ENCODE results near the gene CALR3.

CALR3 gene

GRCh38 chr19:16442386-16443276, 53.3 kb downstream of the CALR3 start:
- H3K4me1 Mint-ChIP-seq = peaks cover 48% of the 10 kb centered on the region
- H3K27ac Mint-ChIP-seq = no peak overlapping the region
- ATAC-seq (no peak), DNase-seq (ENCODE audit: low spot score in 2 of 2) (no peak)
- H3K9me3 Mint-ChIP-seq = no peaks in the 10 kb centered on the region
- peaks cover 50% of the 10 kb centered on the region for H3K36me3 Mint-ChIP-seq
- H3K4me3 Mint-ChIP-seq = no peak overlapping the region

DNA sequence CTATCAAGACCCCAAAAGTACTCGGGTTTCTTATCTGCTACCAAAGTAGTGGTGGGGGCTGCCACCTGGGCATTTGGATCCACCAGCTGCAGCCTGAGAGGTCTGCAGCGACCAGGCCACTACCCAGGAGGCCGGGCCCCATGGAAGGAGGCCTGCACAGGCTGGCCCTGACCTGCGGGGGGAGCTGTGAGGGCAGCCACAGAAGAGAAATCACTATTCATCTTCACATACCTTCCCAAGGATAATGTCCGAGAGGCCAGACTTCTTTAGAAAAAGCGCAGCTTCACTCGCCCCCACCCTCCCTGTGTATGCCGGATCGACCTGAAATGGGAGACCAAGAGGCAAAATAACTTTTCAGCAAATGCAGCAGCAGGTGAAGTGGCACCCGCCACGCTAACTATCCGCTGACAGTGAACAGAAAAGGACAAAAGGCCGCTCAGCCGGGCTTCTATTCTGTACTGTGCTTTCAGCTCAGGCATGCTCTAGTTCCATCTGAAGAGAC, 54.3 kb downstream of the CALR3 start:
- Mint-ChIP-seq H3K4me3 (no peak overlapping the region), H3K4me1 (peaks cover 48% of the 10 kb centered on the region), H3K27ac (no peak overlapping the region), H3K36me3 (peaks cover 52% of the 10 kb centered on the region), H3K9me3 (no peaks in the 10 kb centered on the region)
- DNase-seq (ENCODE audit: low spot score in 2 of 2) = no peak
- peak; percentile 55 for ATAC-seq

DNA sequence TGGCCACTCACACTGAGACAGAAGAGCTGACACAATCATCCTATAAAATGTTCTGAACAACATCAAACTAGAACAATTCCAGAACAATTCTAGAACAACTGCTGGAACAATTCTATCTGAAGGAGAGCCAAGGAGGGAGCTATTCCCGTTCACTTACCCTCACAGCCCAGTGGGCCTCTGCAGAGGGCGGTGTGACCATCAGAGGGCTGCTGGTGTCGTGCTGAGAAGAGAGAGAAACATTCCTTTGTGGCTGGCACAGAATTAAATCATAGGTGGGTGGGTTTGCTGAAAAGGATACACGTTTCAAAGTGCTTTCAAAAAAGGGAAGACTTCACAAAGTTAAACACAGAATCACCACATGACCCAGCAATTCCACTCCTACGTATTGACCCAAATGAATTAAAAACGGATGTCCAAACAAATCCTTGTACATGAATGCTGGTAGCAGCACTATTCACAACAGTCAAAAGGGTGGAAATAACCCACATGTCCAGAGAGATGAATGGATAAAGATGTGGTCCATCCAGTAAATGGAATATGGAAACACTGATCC, 59.1 kb downstream of the CALR3 start:
- Mint-ChIP-seq H3K4me3 (no peak overlapping the region), H3K9me3 (no peaks in the 10 kb centered on the region), H3K4me1 (peaks cover 14% of the 10 kb centered on the region), H3K36me3 (peaks cover 85% of the 10 kb centered on the region), H3K27ac (peak overlapping the region; percentile 87)
- DNase-seq (ENCODE audit: low spot score in 2 of 2) (no peak), ATAC-seq (no peak)

GRCh38 chr19:16435999-16436650, 59.8 kb downstream of the CALR3 start:
- H3K4me3 Mint-ChIP-seq = no peak overlapping the region
- H3K36me3 Mint-ChIP-seq = peaks cover 85% of the 10 kb centered on the region
- H3K4me1 Mint-ChIP-seq = peaks cover 14% of the 10 kb centered on the region
- H3K27ac Mint-ChIP-seq = peak overlapping the region; percentile 87
- DNase-seq (ENCODE audit: low spot score in 2 of 2) (no peak), ATAC-seq (peak; percentile 61)
- H3K9me3 Mint-ChIP-seq = no peaks in the 10 kb centered on the region

GRCh38 chr19:16435238-16435917, 60.6 kb downstream of the CALR3 start:
- DNase-seq (ENCODE audit: low spot score in 2 of 2) (no peak), ATAC-seq (peak; percentile 31)

DNA sequence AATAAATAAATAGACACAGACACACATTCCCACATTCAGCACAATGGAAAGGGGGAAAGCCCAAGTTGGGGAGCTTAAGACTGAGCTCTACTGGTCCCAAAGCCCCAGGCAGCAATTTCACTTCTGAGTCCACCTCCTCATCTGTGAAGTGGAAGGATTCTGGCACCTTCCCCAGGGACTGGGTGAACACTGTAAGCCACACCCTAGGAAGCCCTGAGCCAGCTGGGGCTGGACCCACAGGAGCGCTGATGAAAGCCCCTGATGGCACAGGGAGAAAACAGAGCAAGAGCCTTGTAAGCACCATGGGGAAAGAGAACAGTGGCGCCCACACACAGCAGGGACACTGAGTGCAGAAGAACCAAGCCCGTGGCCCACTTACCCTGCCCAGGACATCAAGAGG, 62.0 kb downstream of the CALR3 start:
- Mint-ChIP-seq H3K27ac (no peak overlapping the region), H3K9me3 (no peaks in the 10 kb centered on the region), H3K36me3 (peaks cover 78% of the 10 kb centered on the region), H3K4me3 (no peak overlapping the region), H3K4me1 (peaks cover 28% of the 10 kb centered on the region)
- DNase-seq (ENCODE audit: low spot score in 2 of 2) (no peak), ATAC-seq (no peak)

More at GRCh38 chr19:16435238-16435917, 60.6 kb downstream of the CALR3 start:
- H3K27ac Mint-ChIP-seq = peak overlapping the region; percentile 87
- H3K4me1 Mint-ChIP-seq = peaks cover 18% of the 10 kb centered on the region
- H3K4me3 Mint-ChIP-seq = no peak overlapping the region
- peaks cover 85% of the 10 kb centered on the region for H3K36me3 Mint-ChIP-seq
- no peaks in the 10 kb centered on the region for H3K9me3 Mint-ChIP-seq

DNA sequence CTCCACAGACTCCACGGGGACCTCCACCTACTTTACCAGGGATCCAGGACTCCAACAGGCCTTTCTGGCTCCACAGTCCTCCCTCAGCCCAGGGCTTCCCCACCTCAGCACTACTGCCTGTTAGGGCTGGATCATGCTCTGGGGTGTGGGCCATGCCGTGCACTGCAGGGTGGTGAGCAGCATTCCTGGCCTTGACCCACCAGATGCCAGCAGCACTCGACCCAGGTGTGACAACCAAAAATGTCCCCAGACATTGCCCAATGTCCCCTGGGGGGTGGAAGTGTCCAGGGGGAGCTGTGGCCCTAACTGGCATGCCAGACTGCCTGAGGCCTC, 66.2 kb downstream of the CALR3 start:
- DNase-seq (ENCODE audit: low spot score in 2 of 2) (no peak), ATAC-seq (no peak)
- Mint-ChIP-seq H3K36me3 (peaks cover 82% of the 10 kb centered on the region), H3K9me3 (no peaks in the 10 kb centered on the region), H3K4me3 (no peak overlapping the region), H3K27ac (peak overlapping the region; percentile 74), H3K4me1 (peaks cover 34% of the 10 kb centered on the region)

DNA sequence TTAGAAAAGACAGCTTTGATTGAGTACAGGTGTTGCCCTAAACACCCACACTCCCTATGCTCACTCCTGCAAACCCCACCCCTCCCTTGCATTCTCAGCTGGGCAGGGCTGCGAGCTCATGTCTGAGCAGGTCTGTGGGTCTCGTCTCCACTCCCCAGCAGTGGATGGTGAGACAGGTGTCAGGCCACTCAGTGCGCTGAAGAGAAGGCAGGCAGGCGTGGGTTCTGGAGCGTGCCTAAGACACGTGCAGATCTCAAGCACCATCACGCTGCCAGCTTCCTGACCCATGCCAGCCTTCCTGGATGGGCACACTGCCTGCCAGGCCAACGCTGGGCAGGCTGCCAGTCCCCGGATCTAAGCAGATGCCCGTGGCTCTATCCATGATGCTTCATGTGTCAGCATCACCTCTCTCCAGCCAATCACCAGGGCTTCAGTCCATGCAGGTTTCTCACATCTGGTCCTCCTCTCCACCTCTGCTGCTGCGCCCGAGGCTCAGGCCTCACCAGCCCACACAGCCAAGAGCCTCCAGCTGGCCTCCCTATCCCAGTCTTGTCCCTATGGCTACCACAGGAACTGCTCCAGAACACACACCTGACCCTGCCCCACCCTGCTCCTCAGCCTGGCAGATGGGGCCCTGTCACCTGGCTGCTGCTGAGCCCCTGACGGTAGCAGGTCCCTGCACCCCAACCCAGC, 66.8 kb downstream of the CALR3 start:
- H3K27ac Mint-ChIP-seq = peak overlapping the region; percentile 74

More for the DNA sequence above, 66.8 kb downstream of the CALR3 start:
- peaks cover 34% of the 10 kb centered on the region for H3K4me1 Mint-ChIP-seq
- no peaks in the 10 kb centered on the region for H3K9me3 Mint-ChIP-seq
- ATAC-seq (peak; percentile 49), DNase-seq (ENCODE audit: low spot score in 2 of 2) (no peak)
- no peak overlapping the region for H3K4me3 Mint-ChIP-seq
- H3K36me3 Mint-ChIP-seq = peaks cover 87% of the 10 kb centered on the region

Measured in stimulated activated effector memory CD8-positive, alpha-beta T cell treated with anti-CD3 and anti-CD28 coated beads, Interleukin-12 subunit alpha, Interleukin-12 subunit beta, amount 100 ng/mL, for 72 hours (primary cell).